Heart left ventricle (tissue), 13 donors: ENCODE results near the gene CNOT3.

Experiments
- POLR2A ChIP-seq, 2 donors: fragments of 450-650 bp; IDR thresholded peaks; one replicate each; pipeline ENCODE4 v1.6.1; 2017; ENCODE audit warnings: antibody characterized with exemption in 2 of 2, mild to moderate bottlenecking in 2 of 2, moderate library complexity in 2 of 2
- TF ChIP-seq, protein P1 (sequence below), 12 donors: fragments of 200-600 bp; sonication (generic) in 4 of 12; IDR thresholded peaks; one replicate each; pipeline versions ENCODE4 v1.5.0 to v1.8.0; 2018 to 2022; ENCODE audit warnings: antibody characterized with exemption in 12 of 12, mild to moderate bottlenecking in 5 of 12
- donor health status: ischemic (EF 13 %, LVEDD 7.1; RV severe dilation, severe dysfunction).
- donor health status: DM: no; HTN: yes; CAD: no.
- donor health status: DM: no; HTN: no; CAD: no.
- donor health status: ischemic (EF 25% LVEDD 6.9; RV normal size, moderate dysfunction).
- donor health status: ischemic (EF 25% LVEDD 5.7; RV mildly dilated, moderate dysfunction).
- donor health status: ischemic (EF 35%, LVEDD 5.7; RV mildly dilated, moderate dysfunction).
- donor health status: nonischemic (EF 11% LVEDD 7.7; RV severe dilation, severe dysfunction).
- donor health status: DM: yes; HTN: yes; CAD: no.
- donor health status: PGD.
- donor health status: ischemic (EF 29% LVEDD 5.4; RV normal size, mild dysfunction).
- donor health status: nonischemic (EF 23%, LVEDD 6.1; RV moderate dilation, normal function).

- TF ChIP-seq, protein P1, sequence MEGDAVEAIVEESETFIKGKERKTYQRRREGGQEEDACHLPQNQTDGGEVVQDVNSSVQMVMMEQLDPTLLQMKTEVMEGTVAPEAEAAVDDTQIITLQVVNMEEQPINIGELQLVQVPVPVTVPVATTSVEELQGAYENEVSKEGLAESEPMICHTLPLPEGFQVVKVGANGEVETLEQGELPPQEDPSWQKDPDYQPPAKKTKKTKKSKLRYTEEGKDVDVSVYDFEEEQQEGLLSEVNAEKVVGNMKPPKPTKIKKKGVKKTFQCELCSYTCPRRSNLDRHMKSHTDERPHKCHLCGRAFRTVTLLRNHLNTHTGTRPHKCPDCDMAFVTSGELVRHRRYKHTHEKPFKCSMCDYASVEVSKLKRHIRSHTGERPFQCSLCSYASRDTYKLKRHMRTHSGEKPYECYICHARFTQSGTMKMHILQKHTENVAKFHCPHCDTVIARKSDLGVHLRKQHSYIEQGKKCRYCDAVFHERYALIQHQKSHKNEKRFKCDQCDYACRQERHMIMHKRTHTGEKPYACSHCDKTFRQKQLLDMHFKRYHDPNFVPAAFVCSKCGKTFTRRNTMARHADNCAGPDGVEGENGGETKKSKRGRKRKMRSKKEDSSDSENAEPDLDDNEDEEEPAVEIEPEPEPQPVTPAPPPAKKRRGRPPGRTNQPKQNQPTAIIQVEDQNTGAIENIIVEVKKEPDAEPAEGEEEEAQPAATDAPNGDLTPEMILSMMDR (IDR thresholded peaks at IDR 0.05): no peak
- no peak for TF ChIP-seq POLR2A (IDR thresholded peaks at IDR 0.05)
These were observed 14.7 kb downstream of the CNOT3 start for GRCh38 chr19:54152267-54152666.
